Tibial artery (tissue), 4 donors: ENCODE data around the gene TMEM272.

ENCODE experiments used
- DNase-seq, 2 donors: peaks; one replicate each; pipeline ENCODE4 v3.0.0-alpha.2; 2019
- H3K27ac ChIP-seq, 2 donors: fragments of 200-600 bp; sonication (generic) in 1 of 2; 1 replicate in 1 of 2; 2 replicates in 1 of 2; pipeline ENCODE4 v1.5.1; 2018 to 2019; ENCODE audit warnings: mild to moderate bottlenecking in 1 of 2
- H3K27me3 ChIP-seq, 2 donors: fragments of 200-600 bp; sonication (generic) in 1 of 2; one replicate each; pipeline versions ENCODE4 v1.5.1 to v1.6.0; 2016 to 2019
- H3K36me3 ChIP-seq, 3 donors: fragments of 200-600 bp; sonication (generic) in 2 of 3; one replicate each; pipeline ENCODE4 v1.5.1; 2016 to 2019; ENCODE audit warnings: mild to moderate bottlenecking in 2 of 3
- H3K4me1 ChIP-seq, 4 donors: fragments of 200-600 bp; sonication (generic) in 2 of 4; 1 replicate in 3 of 4; 2 replicates in 1 of 4; pipeline ENCODE4 v1.5.1; 2016 to 2019
- H3K4me3 ChIP-seq, 2 donors: fragments of 200-600 bp; sonication (generic) in 1 of 2; 1 replicate in 1 of 2; 2 replicates in 1 of 2; pipeline ENCODE4 v1.5.1; 2018 to 2019; ENCODE audit warnings: mild to moderate bottlenecking in 2 of 2
- H3K9me3 ChIP-seq, 3 donors: fragments of 200-600 bp; sonication (generic) in 1 of 3; one replicate each; pipeline ENCODE4 v1.5.1; 2016 to 2019
- CTCF ChIP-seq, 2 experiments: fragments of 200-600 bp in 1 of 2; fragments of 450-650 bp in 1 of 2; IDR thresholded peaks; one replicate each; pipeline ENCODE4 v1.5.1; 2017 to 2019; ENCODE audit warnings: antibody characterized with exemption in 2 of 2, mild to moderate bottlenecking in 1 of 2, moderate library complexity in 1 of 2
- intact Hi-C: fragments of 100-400 bp; cut with DNase I; formaldehyde crosslinking; loops from one replicate; pipeline ENCODE4 v1.15.0; 2023; ENCODE audit warnings: low total_unique reads

The TMEM272 gene

GRCh38 chr13:51823359-51823758, 21.6 kb downstream of the TMEM272 start:
- TF ChIP-seq CTCF (IDR thresholded peaks at IDR 0.05) = no peak
- H3K9me3 ChIP-seq = no peaks in the 10 kb centered on the region
- H3K27ac ChIP-seq = no peak overlapping the region
- H3K4me1 ChIP-seq = peaks cover 0 to 16% (median 11%) of the 10 kb centered on the region in 4 donors
- intact Hi-C loops = no loop called here
- no peaks in the 10 kb centered on the region for H3K27me3 ChIP-seq
- no peaks in the 10 kb centered on the region for H3K36me3 ChIP-seq
- DNase-seq = no peak
- no peak overlapping the region for H3K4me3 ChIP-seq

GRCh38 chr13:51822106-51822815, 22.7 kb downstream of the TMEM272 start:
- Histone ChIP-seq H3K27me3 (no peaks in the 10 kb centered on the region), H3K9me3 (no peaks in the 10 kb centered on the region), H3K36me3 (no peaks in the 10 kb centered on the region), H3K4me3 (no peak overlapping the region), H3K4me1 (peaks cover 0 to 16% (median 11%) of the 10 kb centered on the region in 4 donors), H3K27ac (no peak overlapping the region)
- intact Hi-C loops = no loop called here
- no peak for DNase-seq
- TF ChIP-seq CTCF (IDR thresholded peaks at IDR 0.05) = no peak

- intact Hi-C loops = no loop called here
- Histone ChIP-seq H3K36me3 (no peaks in the 10 kb centered on the region), H3K27ac (no peak overlapping the region), H3K4me3 (no peak overlapping the region), H3K4me1 (peaks cover 0 to 16% (median 9%) of the 10 kb centered on the region in 4 donors), H3K9me3 (no peaks in the 10 kb centered on the region), H3K27me3 (no peaks in the 10 kb centered on the region)
- no peak for DNase-seq
- TF ChIP-seq CTCF (IDR thresholded peaks at IDR 0.05) = no peak
Measured at GRCh38 chr13:51821606-51822005, 23.4 kb downstream of the TMEM272 start.

GRCh38 chr13:51820016-51820597, 24.9 kb downstream of the TMEM272 start:
- Histone ChIP-seq H3K4me1 (peaks cover 0 to 16% (median 10%) of the 10 kb centered on the region in 4 donors), H3K9me3 (no peaks in the 10 kb centered on the region), H3K27me3 (no peaks in the 10 kb centered on the region), H3K36me3 (no peaks in the 10 kb centered on the region), H3K4me3 (no peak overlapping the region), H3K27ac (no peak overlapping the region)
- DNase-seq = no peak
- intact Hi-C loops = no loop called here
- TF ChIP-seq CTCF (IDR thresholded peaks at IDR 0.05) = no peak

GRCh38 chr13:51819544-51819943, 25.4 kb downstream of the TMEM272 start:
- intact Hi-C loops = loop anchor here (5.0 kb wide), 1 partner anchor 308 kb away; the partner anchor contains the start of gene NEK5
- TF ChIP-seq CTCF (IDR thresholded peaks at IDR 0.05) = no peak
- Histone ChIP-seq H3K4me1 (peaks cover 0 to 22% (median 12%) of the 10 kb centered on the region in 4 donors), H3K9me3 (no peaks in the 10 kb centered on the region), H3K27ac (no peak overlapping the region), H3K27me3 (no peaks in the 10 kb centered on the region), H3K36me3 (no peaks in the 10 kb centered on the region), H3K4me3 (no peak overlapping the region)
- no peak for DNase-seq
